DOHH2 (cell line): Measurements from ENCODE around the gene RRP8.

Experiments used
- H3F3A ChIP-seq: fragments of 200-600 bp; sonication (generic), shearing (Covaris generic); 2 replicates; pipeline ENCODE4 v1.6.0; 2016; ENCODE audit warnings: antibody characterized with exemption, mild to moderate bottlenecking; ENCODE audit not compliant: control insufficient read depth, insufficient read depth
- H3K27ac ChIP-seq: fragments of 200-600 bp; sonication (generic); 2 replicates; pipeline ENCODE4 v1.5.1; 2014; ENCODE audit warnings: low read depth, mild to moderate bottlenecking, low read length, moderate library complexity
- H3K27me3 ChIP-seq: fragments of 200-600 bp; sonication (generic); 2 replicates; pipeline ENCODE4 v1.6.1; 2014; ENCODE audit warnings: mild to moderate bottlenecking, low read length, mixed read lengths; ENCODE audit not compliant: control insufficient read depth
- H3K36me3 ChIP-seq: fragments of 200-600 bp; sonication (generic); 2 replicates; pipeline ENCODE4 v1.6.1; 2014; ENCODE audit warnings: mild to moderate bottlenecking, low read length, moderate library complexity, mixed read lengths; ENCODE audit not compliant: control insufficient read depth
- H3K4me1 ChIP-seq: fragments of 200-600 bp; sonication (generic); 2 replicates; pipeline ENCODE4 v1.6.1; 2014; ENCODE audit warnings: mild to moderate bottlenecking, low read length, mixed read lengths; ENCODE audit not compliant: control insufficient read depth
- H3K4me2 ChIP-seq: fragments of 200-600 bp; sonication (generic); 2 replicates; pipeline ENCODE4 v1.6.0; 2014; ENCODE audit warnings: mild to moderate bottlenecking, low read length, moderate library complexity
- H3K4me3 ChIP-seq: fragments of 200-600 bp; sonication (generic); 2 replicates; pipeline ENCODE4 v1.5.1; 2014; ENCODE audit warnings: mild to moderate bottlenecking, low read length, mixed read lengths
- H3K79me2 ChIP-seq: fragments of 200-600 bp; sonication (generic); 2 replicates; pipeline ENCODE4 v1.6.1; 2014; ENCODE audit warnings: mild to moderate bottlenecking, low read length, mixed read lengths; ENCODE audit not compliant: control insufficient read depth
- H3K9me2 ChIP-seq: fragments of 200-600 bp; sonication (generic); replicated peaks from 2 replicates; pipeline ENCODE4 v1.6.1; 2014; ENCODE audit warnings: mild to moderate bottlenecking, low read length, mixed read lengths; ENCODE audit not compliant: control insufficient read depth
- H3K9me3 ChIP-seq: fragments of 200-600 bp; sonication (generic); 2 replicates; pipeline ENCODE4 v1.6.1; 2014; ENCODE audit warnings: antibody characterized with exemption, low read length, mixed read lengths; ENCODE audit not compliant: control insufficient read depth, insufficient read depth
- H4K20me1 ChIP-seq: fragments of 200-600 bp; sonication (generic); 2 replicates; pipeline ENCODE4 v1.6.0; 2014; ENCODE audit warnings: low read depth, mild to moderate bottlenecking, antibody characterized with exemption, low read length, moderate library complexity; ENCODE audit not compliant: control insufficient read depth, insufficient read depth
- CTCF ChIP-seq: fragments of 200-600 bp; sonication (generic); IDR thresholded peaks from one replicate; pipeline ENCODE4 v1.5.1; 2014; ENCODE audit warnings: antibody characterized with exemption, mild to moderate bottlenecking, low read depth, low read length; ENCODE audit not compliant: poor library complexity, severe bottlenecking
- EZH2phosphoT487 ChIP-seq: fragments of 200-600 bp; sonication (generic); IDR thresholded peaks from 2 replicates; pipeline ENCODE4 v1.6.1; 2017; ENCODE audit warnings: borderline replicate concordance, mild to moderate bottlenecking, antibody characterized with exemption, low read length, moderate library complexity, mixed read lengths

The RRP8 gene

GRCh38 chr11:6627762-6628241 is 24.4 kb upstream of the RRP8 start:
- Histone ChIP-seq H3K4me1 (no peaks in the 10 kb centered on the region), H3K27me3 (no peaks in the 10 kb centered on the region), H3K4me2 (no peak overlapping the region), H4K20me1 (no peaks in the 10 kb centered on the region), H3K27ac (no peak overlapping the region), H3K9me2 (no peaks in the 10 kb centered on the region), H3K36me3 (no peaks in the 10 kb centered on the region), H3F3A (no peaks in the 10 kb centered on the region), H3K79me2 (no peaks in the 10 kb centered on the region), H3K4me3 (no peak overlapping the region), H3K9me3 (no peaks in the 10 kb centered on the region)
- TF ChIP-seq CTCF (no peak), EZH2phosphoT487 (no peak)

GRCh38 chr11:6626971-6627761 is 23.8 kb upstream of the RRP8 start:
- Histone ChIP-seq H3K4me3 (no peak overlapping the region), H3K36me3 (no peaks in the 10 kb centered on the region), H3K4me2 (no peak overlapping the region), H3K9me3 (no peaks in the 10 kb centered on the region), H3K9me2 (no peaks in the 10 kb centered on the region), H3F3A (no peaks in the 10 kb centered on the region), H3K27ac (no peak overlapping the region), H4K20me1 (no peaks in the 10 kb centered on the region), H3K4me1 (no peaks in the 10 kb centered on the region), H3K27me3 (no peaks in the 10 kb centered on the region), H3K79me2 (no peaks in the 10 kb centered on the region)
- no peak for TF ChIP-seq CTCF

- Histone ChIP-seq H4K20me1 (no peaks in the 10 kb centered on the region), H3K4me3 (no peak overlapping the region), H3F3A (no peaks in the 10 kb centered on the region), H3K27me3 (no peaks in the 10 kb centered on the region), H3K9me2 (no peaks in the 10 kb centered on the region), H3K4me1 (no peaks in the 10 kb centered on the region), H3K9me3 (no peaks in the 10 kb centered on the region), H3K4me2 (no peak overlapping the region), H3K27ac (no peak overlapping the region), H3K79me2 (no peaks in the 10 kb centered on the region), H3K36me3 (no peaks in the 10 kb centered on the region)
- TF ChIP-seq EZH2phosphoT487 (no peak), CTCF (no peak)
Observed at GRCh38 chr11:6625832-6626420, 22.5 kb upstream of the RRP8 start.
